Karpas-422 (cell line): ENCODE measurements around the gene LRRC4C. TPM values are rescaled to one million over a fixed set of nuclear protein-coding genes. Genes with fewer than 3 reads are reported as not detected.
A peak's percentile ranks its signal among the peaks of the same experiment; 100 is the strongest.

Experiments
- DNase-seq: peaks from one replicate; pipeline ENCODE4 v3.0.0-alpha.2; 2015
- H2AFZ ChIP-seq: fragments of 200-600 bp; sonication (generic); 2 replicates; pipeline ENCODE4 v1.6.1; 2014; ENCODE audit warnings: antibody characterized with exemption, low read length, mixed read lengths
- H3K27ac ChIP-seq: fragments of 200-600 bp; sonication (generic); 2 replicates; pipeline ENCODE4 v1.5.1; 2014; ENCODE audit warnings: mild to moderate bottlenecking, low read length, moderate library complexity
- H3K27me3 ChIP-seq: fragments of 200-600 bp; sonication (generic); 2 replicates; pipeline ENCODE4 v1.6.1; 2014; ENCODE audit warnings: low read length, mixed read lengths
- H3K36me3 ChIP-seq: fragments of 200-600 bp; sonication (generic); 2 replicates; pipeline ENCODE4 v1.6.1; 2014; ENCODE audit warnings: low read length, mixed read lengths; ENCODE audit not compliant: insufficient read depth
- H3K4me1 ChIP-seq: fragments of 200-600 bp; sonication (generic); 2 replicates; pipeline ENCODE4 v1.6.1; 2014; ENCODE audit warnings: mild to moderate bottlenecking, low read length, mixed read lengths
- H3K4me2 ChIP-seq: fragments of 200-600 bp; sonication (generic); 2 replicates; pipeline ENCODE4 v1.6.1; 2014; ENCODE audit warnings: low read length, low read depth, mild to moderate bottlenecking; ENCODE audit not compliant: poor library complexity, severe bottlenecking
- H3K4me3 ChIP-seq: fragments of 200-600 bp; sonication (generic); 2 replicates; pipeline ENCODE4 v1.5.1; 2014; ENCODE audit warnings: mild to moderate bottlenecking, antibody characterized with exemption, low read length, mixed read lengths
- H3K79me2 ChIP-seq: fragments of 200-600 bp; sonication (generic); 2 replicates; pipeline ENCODE4 v1.6.1; 2014; ENCODE audit warnings: mild to moderate bottlenecking, low read length, mixed read lengths
- H3K9ac ChIP-seq: fragments of 200-600 bp; sonication (generic); 2 replicates; pipeline ENCODE4 v1.6.0; 2014; ENCODE audit warnings: low read length
- H3K9me2 ChIP-seq: fragments of 200-600 bp; sonication (generic), shearing (Covaris generic); replicated peaks from 2 replicates; pipeline ENCODE4 v1.6.0; 2014; ENCODE audit warnings: mild to moderate bottlenecking, low read length, moderate library complexity; ENCODE audit not compliant: insufficient read depth
- H3K9me3 ChIP-seq: fragments of 300-700, 200-600 bp; sonication (generic); 2 replicates; pipeline ENCODE4 v1.6.1; 2014; ENCODE audit warnings: low read length, mixed read lengths
- H4K20me1 ChIP-seq: fragments of 200-600 bp; sonication (generic); 2 replicates; pipeline ENCODE4 v1.6.1; 2014; ENCODE audit warnings: mild to moderate bottlenecking, antibody characterized with exemption, low read length, low read depth; ENCODE audit not compliant: insufficient read depth
- total RNA-seq: library from RNA; depleted of rRNA; stranded (reverse); fragments of >200 nt; shearing (Covaris generic); gene quantifications from 2 replicates; pipeline ENCODE4 v1.2.3, GENCODE V29; 2014; ENCODE audit warnings: low replicate concordance

Gene LRRC4C
- total RNA-seq, 1 experiment from 2014 or later: not detected

DNA sequence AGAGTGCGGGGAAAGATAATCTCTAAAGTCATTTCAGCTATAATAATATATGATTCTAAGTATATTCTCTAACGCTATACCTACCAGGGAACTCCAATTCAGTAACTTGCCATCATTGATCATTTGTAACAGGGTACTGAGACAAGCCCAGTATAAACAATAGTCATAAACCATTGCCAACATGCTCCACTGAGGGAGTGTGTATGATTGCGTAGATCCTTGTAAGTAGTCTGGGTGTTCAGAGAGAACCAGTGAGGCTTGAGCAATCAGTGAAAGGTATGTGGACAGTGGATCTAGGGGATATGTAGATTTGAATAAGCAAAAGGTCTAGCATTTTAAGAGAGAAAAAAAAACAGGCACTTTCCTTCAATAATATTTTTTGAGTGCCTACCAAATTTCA lies 1326.0 kb downstream of the LRRC4C start:
- H3K9ac ChIP-seq: no peak overlapping the region
- no peaks in the 10 kb centered on the region for H3K9me2 ChIP-seq
- no peaks in the 10 kb centered on the region for H3K79me2 ChIP-seq
- H3K36me3 ChIP-seq: no peaks in the 10 kb centered on the region
- no peak for DNase-seq
- H3K27ac ChIP-seq: no peak overlapping the region
- H3K4me2 ChIP-seq: no peak overlapping the region
- no peaks in the 10 kb centered on the region for H3K4me1 ChIP-seq
- H4K20me1 ChIP-seq: no peaks in the 10 kb centered on the region
- H3K4me3 ChIP-seq: no peak overlapping the region
- peaks cover 3% of the 10 kb centered on the region for H3K9me3 ChIP-seq
- H2AFZ ChIP-seq: no peak overlapping the region
- H3K27me3 ChIP-seq: no peaks in the 10 kb centered on the region

DNA sequence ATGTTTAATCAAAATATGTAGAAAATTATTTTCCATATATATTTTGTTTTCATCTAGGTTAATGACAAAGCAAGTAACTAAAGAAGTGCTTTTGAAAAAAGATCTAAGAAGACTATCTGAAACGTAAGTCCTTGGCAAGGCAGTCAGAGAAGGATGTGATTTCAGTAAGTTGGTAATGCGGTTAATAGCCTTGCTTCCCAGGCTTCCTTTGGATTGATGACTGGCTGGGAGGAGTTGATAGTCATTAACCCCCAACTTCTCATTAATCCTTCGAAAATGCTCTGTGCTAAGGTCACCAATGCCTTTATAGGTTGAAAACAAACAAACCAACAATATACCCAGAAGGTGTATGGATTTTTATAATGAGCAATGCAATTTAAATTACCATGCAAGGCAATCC lies 1326.5 kb downstream of the LRRC4C start:
- Histone ChIP-seq H3K27me3 (no peaks in the 10 kb centered on the region), H3K9ac (no peak overlapping the region), H3K4me2 (no peak overlapping the region), H3K4me3 (no peak overlapping the region), H3K36me3 (no peaks in the 10 kb centered on the region), H2AFZ (no peak overlapping the region), H3K79me2 (no peaks in the 10 kb centered on the region), H3K27ac (no peak overlapping the region), H4K20me1 (no peaks in the 10 kb centered on the region), H3K4me1 (no peaks in the 10 kb centered on the region), H3K9me2 (no peaks in the 10 kb centered on the region), H3K9me3 (peaks cover 3% of the 10 kb centered on the region)
- DNase-seq: no peak

DNA sequence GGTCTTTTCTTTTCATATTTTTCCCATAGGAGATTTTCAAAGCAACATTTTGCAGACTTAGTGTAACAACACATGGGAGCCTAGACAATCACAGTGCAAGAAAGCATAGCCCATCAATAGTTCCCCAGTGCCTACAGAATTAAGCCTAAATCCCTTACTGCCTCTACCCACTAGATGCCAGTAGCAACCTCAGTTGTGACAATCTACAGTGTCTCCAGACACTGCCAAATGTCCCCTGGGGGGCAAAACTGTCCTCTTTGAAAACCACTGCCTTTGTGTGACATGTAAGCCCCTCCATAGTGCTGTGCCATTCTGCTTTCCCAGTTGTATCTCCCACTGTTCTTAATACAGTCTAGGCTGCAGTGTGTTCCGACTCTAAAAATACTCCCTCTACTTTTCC lies 1329.0 kb downstream of the LRRC4C start:
- no peaks in the 10 kb centered on the region for H3K4me1 ChIP-seq
- no peak overlapping the region for H3K4me3 ChIP-seq
- no peak overlapping the region for H3K27ac ChIP-seq
- H2AFZ ChIP-seq: no peak overlapping the region
- no peak overlapping the region for H3K9ac ChIP-seq
- DNase-seq: no peak
- H3K79me2 ChIP-seq: no peaks in the 10 kb centered on the region
- H3K27me3 ChIP-seq: no peaks in the 10 kb centered on the region
- no peaks in the 10 kb centered on the region for H3K9me3 ChIP-seq
- H4K20me1 ChIP-seq: no peaks in the 10 kb centered on the region
- no peaks in the 10 kb centered on the region for H3K9me2 ChIP-seq
- no peak overlapping the region for H3K4me2 ChIP-seq
- H3K36me3 ChIP-seq: no peaks in the 10 kb centered on the region

DNA sequence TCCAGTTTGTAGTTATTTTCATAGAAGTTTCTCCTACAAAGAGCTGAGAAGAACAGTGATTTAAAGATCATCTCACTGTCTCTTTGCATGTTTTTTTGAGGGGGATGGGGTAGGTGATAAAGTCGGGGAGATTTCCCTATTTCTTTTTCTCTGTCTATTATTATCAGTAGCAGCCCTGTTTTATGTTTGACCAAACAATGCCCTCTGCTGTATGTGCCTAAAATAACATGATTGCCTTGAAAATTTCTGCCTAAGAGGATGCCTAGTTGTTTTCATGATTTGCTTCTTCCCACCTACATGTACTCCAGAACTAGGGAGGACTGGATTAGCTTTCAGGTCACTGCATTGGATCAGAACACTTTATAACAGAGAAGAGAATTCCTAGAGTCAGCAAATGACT lies 1330.2 kb downstream of the LRRC4C start:
- no peak overlapping the region for H3K9ac ChIP-seq
- H3K4me1 ChIP-seq: no peaks in the 10 kb centered on the region
- H3K27ac ChIP-seq: no peak overlapping the region
- H3K27me3 ChIP-seq: no peaks in the 10 kb centered on the region
- no peak overlapping the region for H3K4me2 ChIP-seq
- peak; percentile 51 for DNase-seq
- H2AFZ ChIP-seq: no peak overlapping the region
- H3K36me3 ChIP-seq: no peaks in the 10 kb centered on the region
- no peaks in the 10 kb centered on the region for H4K20me1 ChIP-seq
- no peaks in the 10 kb centered on the region for H3K79me2 ChIP-seq
- H3K9me3 ChIP-seq: no peaks in the 10 kb centered on the region
- H3K9me2 ChIP-seq: no peaks in the 10 kb centered on the region
- H3K4me3 ChIP-seq: no peak overlapping the region

DNA sequence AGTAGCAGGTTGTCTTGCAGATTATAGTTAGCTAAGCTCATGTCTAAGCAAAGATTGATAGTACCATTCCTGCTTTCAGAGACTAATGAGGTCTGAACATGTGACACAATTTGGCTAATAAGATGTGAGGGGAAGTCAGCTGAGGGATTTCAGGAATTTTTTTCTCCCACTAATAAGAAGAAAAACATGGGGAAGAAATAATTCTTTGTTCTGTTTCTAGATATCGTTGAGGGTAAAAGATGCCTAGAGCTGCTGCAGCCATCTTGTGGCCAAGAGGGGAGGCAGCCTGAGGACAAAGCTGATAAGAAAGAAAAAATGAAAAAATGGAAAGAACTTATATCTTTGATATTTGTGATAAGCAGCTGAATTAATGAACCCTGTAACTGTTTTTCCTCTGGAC lies 1334.4 kb downstream of the LRRC4C start:
- Histone ChIP-seq H3K9me3 (no peaks in the 10 kb centered on the region), H4K20me1 (no peaks in the 10 kb centered on the region), H2AFZ (no peak overlapping the region), H3K4me1 (no peaks in the 10 kb centered on the region), H3K27me3 (no peaks in the 10 kb centered on the region), H3K9ac (no peak overlapping the region), H3K4me3 (no peak overlapping the region), H3K79me2 (no peaks in the 10 kb centered on the region), H3K27ac (no peak overlapping the region), H3K9me2 (no peaks in the 10 kb centered on the region), H3K36me3 (no peaks in the 10 kb centered on the region), H3K4me2 (no peak overlapping the region)
- DNase-seq: peak; percentile 42

DNA sequence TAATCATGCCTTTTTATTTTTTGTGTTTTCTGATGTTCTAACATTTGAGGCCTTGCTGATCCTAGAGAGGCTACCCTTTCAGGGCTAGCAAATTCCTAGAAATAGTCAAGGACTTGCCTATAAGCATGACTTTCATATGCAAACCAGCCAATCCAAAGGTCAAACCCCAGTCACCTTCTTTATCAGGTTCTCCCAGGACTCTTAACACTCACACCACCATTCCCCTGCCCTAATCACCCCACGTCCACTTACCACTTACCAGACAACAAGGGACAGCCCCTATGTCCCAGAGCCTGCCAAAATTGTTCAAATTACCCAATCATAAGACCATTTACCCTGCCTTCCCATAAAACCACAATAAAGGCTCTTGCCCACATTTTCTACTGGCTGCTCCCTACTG lies 1339.8 kb downstream of the LRRC4C start:
- no peaks in the 10 kb centered on the region for H3K9me2 ChIP-seq
- DNase-seq: no peak
- no peak overlapping the region for H3K9ac ChIP-seq
- no peaks in the 10 kb centered on the region for H3K27me3 ChIP-seq
- no peaks in the 10 kb centered on the region for H4K20me1 ChIP-seq
- no peak overlapping the region for H2AFZ ChIP-seq
- H3K79me2 ChIP-seq: no peaks in the 10 kb centered on the region
- H3K4me1 ChIP-seq: no peaks in the 10 kb centered on the region
- no peak overlapping the region for H3K27ac ChIP-seq
- peaks cover 11% of the 10 kb centered on the region for H3K9me3 ChIP-seq
- no peak overlapping the region for H3K4me2 ChIP-seq
- H3K4me3 ChIP-seq: no peak overlapping the region
- no peaks in the 10 kb centered on the region for H3K36me3 ChIP-seq

DNA sequence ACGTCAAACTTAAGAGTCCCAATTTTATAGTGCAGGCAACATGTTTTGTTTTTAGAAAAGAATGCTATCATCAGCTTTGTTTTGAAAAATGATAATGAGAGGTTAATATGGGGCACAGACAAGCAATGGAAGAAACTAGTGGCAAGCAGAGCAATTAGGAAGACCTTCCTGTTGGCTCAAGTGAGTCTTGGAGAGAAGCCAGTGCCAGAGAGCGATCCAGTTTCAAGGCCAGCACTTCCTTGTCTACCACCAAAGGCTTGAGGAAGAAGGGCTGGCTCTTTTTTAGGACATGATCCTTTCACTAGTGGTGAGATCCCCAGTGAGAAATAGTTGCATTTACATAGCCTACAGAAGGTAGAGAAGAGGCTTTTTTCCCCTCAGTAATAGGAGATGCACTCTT lies 1340.7 kb downstream of the LRRC4C start:
- Histone ChIP-seq H3K9ac (no peak overlapping the region), H3K36me3 (no peaks in the 10 kb centered on the region), H3K4me2 (no peak overlapping the region), H3K4me1 (no peaks in the 10 kb centered on the region), H3K9me2 (no peaks in the 10 kb centered on the region), H3K4me3 (no peak overlapping the region), H2AFZ (no peak overlapping the region), H4K20me1 (no peaks in the 10 kb centered on the region), H3K27ac (no peak overlapping the region), H3K79me2 (no peaks in the 10 kb centered on the region), H3K9me3 (peaks cover 11% of the 10 kb centered on the region), H3K27me3 (no peaks in the 10 kb centered on the region)
- no peak for DNase-seq

DNA sequence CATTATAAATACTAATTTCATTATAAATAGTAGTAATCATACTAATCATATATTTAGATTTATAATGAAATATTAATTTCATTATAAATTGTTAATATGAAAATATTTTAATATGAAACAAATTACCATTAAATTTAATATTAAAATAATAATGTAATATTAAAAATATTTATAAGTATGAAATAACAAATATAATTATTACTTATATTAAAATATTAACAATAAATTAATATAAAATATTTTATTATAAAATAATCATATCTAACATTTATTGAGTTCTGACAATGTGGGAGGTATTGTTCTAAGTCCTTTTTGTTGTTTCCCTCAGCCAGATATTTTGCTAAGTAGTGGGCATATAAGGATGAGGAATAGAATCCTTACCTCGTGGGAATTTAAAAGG lies 1341.4 kb downstream of the LRRC4C start:
- Histone ChIP-seq H2AFZ (no peak overlapping the region), H3K4me2 (no peak overlapping the region), H3K4me1 (no peaks in the 10 kb centered on the region), H3K27me3 (no peaks in the 10 kb centered on the region), H4K20me1 (no peaks in the 10 kb centered on the region), H3K27ac (no peak overlapping the region), H3K9me2 (no peaks in the 10 kb centered on the region), H3K4me3 (no peak overlapping the region), H3K79me2 (no peaks in the 10 kb centered on the region), H3K36me3 (no peaks in the 10 kb centered on the region), H3K9ac (no peak overlapping the region), H3K9me3 (peaks cover 15% of the 10 kb centered on the region)
- no peak for DNase-seq

DNA sequence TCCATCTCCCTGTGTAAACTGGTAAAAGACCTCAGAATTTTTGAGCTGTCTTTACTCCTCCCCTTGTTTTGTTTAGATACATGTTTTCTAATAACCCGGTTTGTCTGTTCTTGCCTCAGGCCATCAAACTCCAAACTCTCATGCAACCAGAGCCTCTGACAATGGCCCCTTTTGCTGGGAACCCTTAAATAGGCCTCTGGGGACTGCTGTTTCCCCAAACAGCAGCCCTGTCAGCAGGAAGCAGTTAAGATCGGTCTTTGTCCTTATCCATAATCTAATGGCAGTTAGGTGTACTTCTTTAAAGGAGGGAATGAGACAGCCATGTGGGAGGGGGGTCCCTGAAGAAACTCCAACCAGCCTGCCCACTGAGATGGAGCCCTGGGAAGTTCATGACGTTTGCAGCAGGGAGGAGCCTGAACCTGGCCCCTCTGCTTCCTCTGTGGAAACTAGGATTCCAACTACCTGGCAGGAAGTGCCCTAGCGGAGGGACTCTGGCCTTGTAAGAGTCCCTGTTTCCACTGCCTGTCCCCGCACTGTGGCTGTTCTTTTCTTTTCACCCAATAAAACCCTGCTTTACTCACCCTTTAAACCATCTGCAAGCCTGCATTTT lies 1354.4 kb downstream of the LRRC4C start:
- Histone ChIP-seq H2AFZ (no peak overlapping the region), H3K4me3 (no peak overlapping the region), H3K4me2 (no peak overlapping the region), H3K36me3 (no peaks in the 10 kb centered on the region), H3K9ac (no peak overlapping the region), H3K4me1 (no peaks in the 10 kb centered on the region), H3K9me2 (no peaks in the 10 kb centered on the region), H3K9me3 (peaks cover 9% of the 10 kb centered on the region), H3K79me2 (no peaks in the 10 kb centered on the region), H3K27me3 (no peaks in the 10 kb centered on the region), H4K20me1 (no peaks in the 10 kb centered on the region), H3K27ac (no peak overlapping the region)
- DNase-seq: no peak
